NCI-H774 (cell line): ENCODE data around the gene GALNT2.

Experiments
- DNase-seq: peaks from one replicate; lab custom pipeline; 2025; lab: John Stamatoyannopoulos, UW

The GALNT2 gene

GRCh38 chr1:230212405-230212936 lies 145.4 kb downstream of the GALNT2 start:
- no peak for DNase-seq

GRCh38 chr1:230215031-230215430 lies 148.0 kb downstream of the GALNT2 start:
- peak; percentile 37 for DNase-seq

DNA sequence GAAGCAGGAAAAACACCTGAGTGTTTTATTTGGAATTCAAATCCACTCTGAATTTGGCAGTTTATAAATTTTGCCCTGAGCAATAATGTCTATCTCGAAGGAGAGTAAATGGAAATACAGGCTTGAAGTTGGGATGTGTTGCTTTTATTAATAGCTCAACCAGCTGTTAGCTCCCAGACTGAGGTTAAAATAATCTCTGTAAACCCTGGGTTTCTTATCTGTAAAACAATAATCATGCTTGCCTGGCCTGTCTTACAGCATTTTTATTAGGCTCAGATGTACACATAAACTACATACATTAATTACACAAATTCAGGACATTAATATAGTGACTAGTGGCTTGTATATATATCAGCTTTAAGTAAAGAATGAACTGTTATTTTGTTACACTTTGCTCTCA lies 148.5 kb downstream of the GALNT2 start:
- DNase-seq, result no peak

GRCh38 chr1:230216896-230217295 lies 149.9 kb downstream of the GALNT2 start:
- peak; percentile 35 for DNase-seq

GRCh38 chr1:230218667-230219066 lies 151.6 kb downstream of the GALNT2 start:
- peak; percentile 20 for DNase-seq

DNA sequence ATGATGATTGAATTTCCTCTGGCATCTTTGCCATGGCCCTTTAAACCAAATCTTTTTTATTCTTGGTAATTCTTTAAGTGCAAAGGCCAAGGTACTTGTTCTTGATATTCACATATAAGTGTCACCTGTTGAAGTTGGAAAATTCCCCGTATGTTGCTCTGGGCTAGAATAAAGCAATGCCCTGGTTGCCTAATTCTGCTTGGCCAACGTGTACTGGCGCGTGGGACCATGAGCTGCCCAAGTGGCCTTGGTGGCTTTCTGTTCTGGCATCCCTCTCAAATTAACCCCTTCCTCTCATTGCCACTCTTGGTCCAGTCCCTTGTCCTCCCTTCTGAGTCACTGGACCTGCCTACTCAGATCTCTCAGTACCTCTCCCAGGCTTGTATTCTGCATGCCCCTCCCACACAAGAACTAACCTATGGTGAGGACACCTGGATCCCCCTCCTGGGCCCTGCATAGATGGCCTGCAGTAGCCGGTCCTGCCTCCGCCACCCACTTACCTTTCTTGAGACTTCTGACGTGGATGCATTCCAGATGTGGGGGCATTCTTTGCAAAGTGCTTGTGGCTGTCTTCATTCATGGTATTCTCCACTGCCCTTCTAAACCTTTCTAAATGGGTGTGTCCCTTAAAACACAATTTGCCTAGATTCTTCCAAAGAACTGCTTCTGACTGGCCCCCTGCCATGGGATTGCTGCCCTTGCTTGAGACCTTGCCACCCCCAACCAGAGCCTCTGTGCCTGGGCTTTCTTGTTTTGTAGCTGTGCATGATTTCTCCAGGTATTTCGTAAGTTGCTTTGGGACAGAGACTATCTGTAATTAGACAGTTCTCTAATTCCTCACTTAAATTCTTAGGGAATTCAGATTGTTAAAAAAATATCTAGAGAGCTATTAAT lies 152.4 kb downstream of the GALNT2 start:
- no peak for DNase-seq

- no peak for DNase-seq
Observed at GRCh38 chr1:230220478-230220877, 153.4 kb downstream of the GALNT2 start.

GRCh38 chr1:230220907-230221306 lies 153.9 kb downstream of the GALNT2 start:
- DNase-seq, result no peak

- DNase-seq, result no peak
Observed at GRCh38 chr1:230222678-230223077, 155.6 kb downstream of the GALNT2 start.

GRCh38 chr1:230224101-230224960 lies 157.3 kb downstream of the GALNT2 start:
- DNase-seq, result no peak

DNA sequence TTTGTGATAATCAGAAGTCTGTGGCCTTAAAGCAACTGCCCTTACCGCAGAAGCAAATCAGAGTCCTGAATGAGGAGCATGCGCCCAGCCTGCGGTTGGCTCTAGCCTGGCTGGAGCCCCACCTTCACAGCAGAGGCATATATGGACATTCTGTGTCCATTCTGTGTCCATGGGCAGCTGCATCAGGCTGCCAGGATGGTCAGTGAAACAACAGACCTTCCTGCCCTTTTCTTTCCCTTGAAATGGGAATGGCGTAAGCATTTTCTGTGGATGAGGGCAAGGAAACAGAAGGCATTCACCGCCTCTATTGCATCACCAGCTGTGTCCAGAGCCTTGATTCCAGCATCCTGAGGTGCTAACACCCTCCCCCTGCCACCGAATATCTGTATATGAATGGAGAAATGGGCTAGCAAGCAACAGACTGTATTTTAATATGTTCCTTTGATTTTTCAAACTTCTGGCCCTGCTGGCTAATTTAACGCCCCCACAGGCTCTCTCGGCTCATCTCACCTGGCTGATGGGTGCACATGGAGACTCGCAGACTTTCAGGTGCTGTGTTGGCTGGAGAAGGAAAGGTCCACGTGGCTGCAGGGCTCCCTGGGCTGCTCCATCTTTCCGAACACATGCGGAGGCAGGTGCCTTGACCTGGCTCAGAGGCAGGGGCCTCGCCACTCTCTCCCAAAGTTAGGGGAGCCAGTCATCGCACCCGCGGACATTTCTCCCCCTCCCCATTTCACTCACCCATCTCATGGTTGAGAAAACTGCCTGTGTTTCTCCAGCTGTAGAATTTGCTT lies 159.2 kb downstream of the GALNT2 start:
- no peak for DNase-seq

DNA sequence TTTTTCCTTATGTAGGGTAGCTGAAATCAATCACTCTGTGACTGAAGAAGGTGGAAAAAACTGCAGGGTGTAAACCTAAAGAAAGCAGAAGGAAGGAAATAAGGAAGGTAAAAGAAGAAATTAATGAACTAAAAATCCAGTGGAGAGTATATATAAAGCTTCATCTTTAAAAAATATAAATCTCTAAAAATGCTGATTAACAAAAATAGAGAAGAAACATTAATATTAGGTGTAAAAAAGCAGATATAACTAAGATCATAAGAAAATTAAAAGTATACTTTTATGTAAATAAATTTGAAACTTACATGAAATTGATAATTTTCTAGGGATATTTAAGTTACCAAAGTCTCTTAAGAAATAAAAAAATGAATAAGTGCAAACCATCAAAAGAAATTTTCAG lies 159.8 kb downstream of the GALNT2 start:
- no peak for DNase-seq

DNA sequence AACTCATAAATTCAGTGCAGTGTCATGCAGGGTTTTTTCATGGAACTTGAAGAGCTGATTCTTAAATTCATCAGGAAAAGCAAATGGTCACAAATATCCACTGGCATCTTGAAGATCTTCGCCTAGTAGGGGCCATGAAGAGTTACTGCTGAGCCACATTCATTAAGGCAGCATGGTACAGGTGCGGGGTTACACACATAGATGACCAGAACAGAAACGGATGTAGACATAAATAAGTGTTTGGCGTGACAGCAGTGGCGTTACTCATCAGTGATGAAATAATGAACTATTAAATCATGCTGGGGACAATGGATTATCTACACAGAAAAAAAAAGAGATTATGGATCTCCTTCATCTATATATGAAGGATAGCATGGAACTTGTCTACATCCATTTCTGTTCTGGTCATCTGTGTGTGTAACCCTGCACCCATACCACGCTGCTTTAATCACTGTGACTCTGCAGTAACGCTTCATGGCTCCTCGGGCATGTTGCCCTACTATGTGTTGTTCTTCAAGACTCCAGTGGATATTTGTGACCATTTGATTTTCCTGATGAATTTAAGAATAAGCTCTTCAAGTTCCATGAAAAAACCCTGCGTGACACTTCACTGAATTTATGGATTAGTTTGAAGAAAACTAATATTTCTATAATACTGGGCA lies 161.3 kb downstream of the GALNT2 start:
- no peak for DNase-seq

DNA sequence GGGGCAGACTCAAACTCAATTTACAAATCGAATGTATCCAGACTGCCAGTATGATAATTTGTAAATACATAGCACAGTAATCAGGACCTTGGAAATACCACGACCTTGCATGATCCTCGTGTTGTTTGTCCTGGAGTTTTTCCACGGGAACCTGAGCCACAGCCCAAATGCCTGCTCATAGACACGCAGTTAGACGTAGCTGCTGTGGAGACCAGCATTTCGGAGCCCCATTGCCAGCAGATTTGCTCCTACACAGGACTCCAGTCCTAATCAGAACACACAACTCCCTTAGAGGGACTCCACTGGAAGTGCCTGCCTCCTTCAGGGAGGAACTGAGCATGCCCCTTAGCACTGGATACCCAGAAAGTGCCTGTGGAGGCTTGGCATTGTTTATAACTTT lies 163.2 kb downstream of the GALNT2 start:
- no peak for DNase-seq

DNA sequence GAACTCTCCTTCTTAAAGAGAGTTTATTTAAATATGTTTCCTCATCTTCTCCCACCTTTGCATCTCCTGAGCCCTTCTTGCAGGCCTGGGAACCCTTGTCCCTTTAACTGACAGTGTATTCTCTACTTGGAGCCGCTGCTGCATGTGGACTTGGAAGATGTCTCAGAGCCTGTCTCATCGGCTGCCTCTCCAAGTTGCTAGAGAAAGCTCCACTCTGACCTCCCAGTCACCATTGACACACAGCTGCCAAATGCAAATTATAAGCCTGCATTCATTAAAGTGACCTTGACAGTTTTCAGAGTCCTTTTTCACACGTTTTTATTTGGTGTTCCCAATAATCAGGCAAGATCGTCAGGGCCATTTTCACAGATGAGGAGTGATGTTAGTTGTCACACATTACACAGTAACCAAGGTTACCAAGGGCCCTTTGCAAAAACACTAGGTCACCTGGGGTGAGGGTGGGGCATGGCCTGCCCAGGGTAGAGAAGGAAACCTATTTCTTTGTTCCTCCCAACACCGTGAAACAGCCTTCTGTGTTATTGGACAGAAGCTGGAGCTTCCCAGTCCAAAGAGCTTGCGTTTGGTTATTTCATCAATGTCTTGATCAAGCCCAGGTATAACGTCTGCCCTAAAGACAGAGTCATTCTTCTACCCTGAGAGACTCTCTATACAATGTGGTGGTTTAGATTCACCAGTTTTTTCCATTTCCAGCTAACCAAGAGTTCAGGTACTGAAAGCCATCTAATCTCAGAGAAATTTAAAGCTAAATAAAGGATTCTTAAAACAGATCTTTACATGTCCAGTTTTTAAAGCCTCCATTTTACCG lies 164.1 kb downstream of the GALNT2 start:
- peak; percentile 69 for DNase-seq

- DNase-seq, result peak; percentile 43
Observed at GRCh38 chr1:230231774-230232145, 164.7 kb downstream of the GALNT2 start.

DNA sequence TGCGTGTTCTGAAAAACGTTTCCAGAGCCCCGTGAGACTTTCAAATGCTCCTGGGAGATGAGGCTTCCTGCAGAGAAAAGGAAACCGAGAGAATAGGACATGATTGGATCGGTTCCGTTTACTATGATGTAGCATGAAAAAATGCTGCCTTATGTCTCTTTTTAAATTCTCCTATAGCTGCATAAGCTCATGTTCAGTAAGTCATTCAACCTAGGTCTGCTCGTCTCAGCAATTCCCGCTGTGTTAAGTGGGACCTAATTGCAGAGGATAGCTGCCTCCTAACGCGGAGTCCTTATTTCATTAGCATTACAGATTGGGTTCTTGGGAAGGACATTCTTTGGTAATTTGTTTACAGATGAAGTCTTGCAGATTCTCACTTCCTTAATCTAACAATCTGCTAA lies 165.3 kb downstream of the GALNT2 start:
- peak; percentile 18 for DNase-seq

GRCh38 chr1:230233786-230234185 lies 166.7 kb downstream of the GALNT2 start:
- no peak for DNase-seq

GRCh38 chr1:230235876-230236275 lies 168.8 kb downstream of the GALNT2 start:
- DNase-seq, result no peak

DNA sequence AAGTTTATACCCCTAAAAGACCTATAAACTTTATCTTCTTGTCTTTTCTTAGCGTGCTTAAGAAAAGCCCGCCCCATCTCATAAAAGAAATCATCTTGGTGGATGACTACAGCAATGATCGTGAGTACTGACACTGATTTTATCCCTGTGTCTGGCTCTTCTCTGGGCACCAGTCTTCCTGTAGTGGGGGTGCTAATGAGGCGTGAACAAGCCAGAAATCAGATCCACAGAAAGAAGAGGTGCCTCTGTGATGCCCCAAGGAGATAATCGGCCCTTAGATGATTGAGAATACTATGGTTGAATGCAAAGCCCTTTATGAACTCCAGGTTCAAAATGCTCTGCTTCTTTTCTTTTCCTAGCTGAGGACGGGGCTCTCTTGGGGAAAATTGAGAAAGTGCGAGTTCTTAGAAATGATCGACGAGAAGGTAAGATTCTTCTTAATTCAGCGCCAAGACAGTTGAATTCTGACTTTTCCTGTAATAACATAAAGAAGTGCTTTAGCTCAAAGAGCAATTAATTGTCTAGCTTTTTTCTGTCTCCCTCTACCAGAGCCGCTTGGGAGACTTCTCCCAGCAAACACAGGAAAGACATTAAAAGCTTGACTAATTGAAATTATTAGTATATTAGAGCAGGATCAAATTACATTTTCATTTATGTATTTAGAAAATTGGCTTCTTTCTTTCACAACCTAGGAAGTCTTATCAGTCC lies 169.4 kb downstream of the GALNT2 start:
- DNase-seq, result no peak
